HepG2 (cell line): Measurements from ENCODE around the gene UBE2O. TPM values are rescaled to one million over a fixed set of nuclear protein-coding genes. Genes with fewer than 3 reads are reported as not detected.

Experiments used
- ATAC-seq: fragments of 200-7000 bp; cut with Tn5 transposase; 3 replicates; pipeline ENCODE4 v1.9.1; 2020; ENCODE audit warnings: mild to moderate bottlenecking, moderate library complexity
- BruUV-seq: library from RNA; stranded (reverse); fragments of 400-500 nt; replicated peaks from 2 replicates; lab custom pipeline; 2021; lab: Mats Ljungman, UMichigan
- CTCF ChIA-PET: fragments of 300-600 bp; formaldehyde crosslinking; extraction: SDS; loops from one replicate; lab custom pipeline; 2021; ENCODE audit warnings: low total read pairs, inconsistent platforms, low intra/inter-chr PET ratio; lab: Yijun Ruan, JAX
- POLR2A ChIA-PET: fragments of 350-600 bp; sonication (Branson Sonifier 250); formaldehyde crosslinking; loops from one replicate; lab custom pipeline; 2020; ENCODE audit warnings: antibody characterized with exemption, inconsistent platforms; lab: Yijun Ruan, JAX
- DNase-seq: peaks from one replicate; pipeline ENCODE4 v3.0.0-alpha.2; 2015; ENCODE audit warnings: low spot score
- FAIRE-seq: peaks from 3 replicates; lab custom pipeline; 2011; peaks lifted over from hg19 to GRCh38; lab: Jason Lieb, UNC
- H2AFZ ChIP-seq: one replicate; pipeline ENCODE4 v1.6.1; 2011; ENCODE audit warnings: low read length, inconsistent platforms
- H3K27ac ChIP-seq: fragments of 300-600 bp; 3 replicates; pipeline ENCODE4 v1.8.0; 2011; ENCODE audit warnings: mixed run types, mild to moderate bottlenecking, mixed read lengths, low read length, inconsistent platforms; ENCODE audit not compliant: insufficient read depth; ENCODE audit errors: extremely low read length
- H3K27me3 ChIP-seq, 2 experiments: fragments of 200-600 bp in 1 of 2; 2 replicates in 1 of 2; 3 replicates in 1 of 2; pipeline versions ENCODE4 v1.6.0 to v1.8.0; 2011; ENCODE audit warnings: low read length in 2 of 2, mild to moderate bottlenecking in 2 of 2, moderate library complexity in 2 of 2, inconsistent platforms in 1 of 2; ENCODE audit not compliant: insufficient read depth in 2 of 2, control insufficient read depth in 1 of 2
- H3K36me3 ChIP-seq, 2 experiments: fragments of 200-600 bp in 1 of 2; replicated peaks in 1 of 2; 2 replicates in 1 of 2; 3 replicates in 1 of 2; pipeline versions ENCODE4 v1.5.1 to v1.8.0; 2011; ENCODE audit warnings: low read length in 2 of 2, inconsistent platforms in 1 of 2; ENCODE audit not compliant: insufficient read depth in 2 of 2, control insufficient read depth in 1 of 2
- H3K4me1 ChIP-seq: 2 replicates; pipeline ENCODE4 v1.5.1; 2012; ENCODE audit warnings: low read length, inconsistent platforms; ENCODE audit not compliant: insufficient read depth
- H3K4me2 ChIP-seq: 2 replicates; pipeline ENCODE4 v1.6.0; 2011; ENCODE audit warnings: low read depth, low read length, inconsistent platforms
- H3K4me3 ChIP-seq, 3 experiments: fragments of 200-600 bp in 1 of 3; sonication (generic), shearing (Covaris generic) in 1 of 3; replicated peaks in 1 of 3; 2 replicates each; pipeline ENCODE4 v1.5.1; 2011 to 2016; ENCODE audit warnings: low read length in 3 of 3, inconsistent platforms in 2 of 3, low read depth in 2 of 3, mild to moderate bottlenecking in 2 of 3, control low read depth in 1 of 3, mixed read lengths in 1 of 3; ENCODE audit not compliant: insufficient read depth in 1 of 3
- H3K79me2 ChIP-seq: one replicate; pipeline ENCODE4 v1.6.1; 2011; ENCODE audit warnings: low read length, inconsistent platforms; ENCODE audit not compliant: insufficient read depth
- H3K9ac ChIP-seq: 2 replicates; pipeline ENCODE4 v1.6.0; 2011; ENCODE audit warnings: mild to moderate bottlenecking, low read depth, low read length, inconsistent platforms; ENCODE audit not compliant: insufficient read depth
- H3K9me3 ChIP-seq: 2 replicates; pipeline ENCODE4 v1.5.1; 2012; ENCODE audit warnings: mild to moderate bottlenecking, low read length
- H4K20me1 ChIP-seq: 2 replicates; pipeline ENCODE4 v1.6.0; 2011; ENCODE audit warnings: inconsistent platforms, mild to moderate bottlenecking, low read length, moderate library complexity; ENCODE audit not compliant: insufficient read depth
- AGO2 ChIP-seq: fragments of 200-400 bp; formaldehyde crosslinking; optimal IDR thresholded peaks from 2 replicates; pipeline ENCODE3; 2017; ENCODE audit warnings: mild to moderate bottlenecking, low read depth, low read length, moderate library complexity
- AKAP8 ChIP-seq: sonication (generic); formaldehyde crosslinking; IDR thresholded peaks from 2 replicates; pipeline ENCODE4 v1.5.1; 2020; ENCODE audit warnings: mild to moderate bottlenecking, missing genetic modification reagents
- IRX3 ChIP-seq: sonication (generic); formaldehyde crosslinking; IDR thresholded peaks from 2 replicates; pipeline ENCODE4 v1.8.1; 2023; ENCODE audit warnings: mild to moderate bottlenecking, low read depth, missing genetic modification reagents, borderline replicate concordance
- ONECUT2 ChIP-seq: sonication (generic); formaldehyde crosslinking; IDR thresholded peaks from 2 replicates; pipeline ENCODE4 v1.4.0; 2020; ENCODE audit warnings: missing genetic modification reagents
- POLR2A ChIP-seq, 2 experiments: IDR thresholded peaks; 2 replicates each; pipeline ENCODE4 v1.6.1; 2011; ENCODE audit warnings: low read depth in 2 of 2, low read length in 2 of 2, mild to moderate bottlenecking in 1 of 2, moderate library complexity in 1 of 2; ENCODE audit not compliant: insufficient read depth in 1 of 2
- RBM22 ChIP-seq: fragments of 200-400 bp; formaldehyde crosslinking; optimal IDR thresholded peaks from 2 replicates; pipeline ENCODE3; 2017; ENCODE audit warnings: mild to moderate bottlenecking, low read length, moderate library complexity
- SAP130 ChIP-seq: IDR thresholded peaks from 2 replicates; pipeline ENCODE4 v1.6.1; 2016; ENCODE audit warnings: low read depth
- SRY ChIP-seq: sonication (generic); formaldehyde crosslinking; IDR thresholded peaks from 2 replicates; pipeline ENCODE4 v1.8.0; 2022; ENCODE audit warnings: mild to moderate bottlenecking, missing genetic modification reagents
- ZNF354B ChIP-seq: sonication (generic); formaldehyde crosslinking; IDR thresholded peaks from 2 replicates; pipeline ENCODE4 v1.8.0; 2022; ENCODE audit warnings: mild to moderate bottlenecking, missing genetic modification reagents
- ZNF747 ChIP-seq: sonication (generic); formaldehyde crosslinking; IDR thresholded peaks from 2 replicates; pipeline ENCODE4 v1.8.1; 2023; ENCODE audit warnings: missing genetic modification reagents, mild to moderate bottlenecking, borderline replicate concordance
- ZNF75D ChIP-seq: sonication (generic); formaldehyde crosslinking; IDR thresholded peaks from 2 replicates; pipeline ENCODE4 v1.8.1; 2023; ENCODE audit warnings: missing genetic modification reagents, mild to moderate bottlenecking, borderline replicate concordance
- WGBS: methylation state at CpG from one replicate; pipeline ENCODE4 v1.1.6; 2017; ENCODE audit warnings: low lambda C conversion rate; 5-methylcytosine and 5-hydroxymethylcytosine counted together
- in situ Hi-C: cut with HindIII; loops from 2 replicates; pipeline ENCODE4 v1.10.0; 2017; ENCODE audit warnings: low pct_unique_long_range_greater_than_20kb; ENCODE audit not compliant: extremely low pct_ligation_motif_present
- intact Hi-C: fragments of 100-400 bp; cut with micrococcal nuclease; formaldehyde crosslinking; loops from one replicate; pipeline ENCODE4 v1.10.0; 2022; ENCODE audit not compliant: unreplicated experiment
- polyA plus RNA-seq, 8 experiments: library from polyadenylated mRNA; depleted of rRNA in 3 of 8; stranded (reverse) in 7 of 8; unstranded in 1 of 8; fragments of >200 nt; fragmentation: Illumina TruSeq in 4 of 8; extraction: Trizol in 4 of 8; gene quantifications; 2 replicates each; pipeline versions ENCODE4 v1.2.1 to v1.2.3, GENCODE V29; 2011 to 2016; ENCODE audit warnings: low read depth in 4 of 8, missing spikeins in 1 of 8, mixed read lengths in 1 of 8; ENCODE audit not compliant: insufficient read depth in 1 of 8
- total RNA-seq, 5 experiments: library from RNA; depleted of rRNA; stranded (reverse); fragments of >200 nt; fragmentation: Illumina TruSeq; extraction: Trizol; gene quantifications; 2 replicates each; pipeline ENCODE4 v1.2.3, GENCODE V29; 2016; ENCODE audit warnings: low read depth in 1 of 5
- TF ChIP-seq, protein P1 (sequence below): sonication (generic); formaldehyde crosslinking; IDR thresholded peaks from 2 replicates; pipeline ENCODE4 v1.5.0; 2020; ENCODE audit warnings: missing genetic modification reagents

The UBE2O gene
- total and polyA plus RNA-seq, 2 of the 13 experiments (the other 11 are each of a cell fraction or from before 2014, with no cell fraction given), result 21.5 to 23.5 TPM

DNA sequence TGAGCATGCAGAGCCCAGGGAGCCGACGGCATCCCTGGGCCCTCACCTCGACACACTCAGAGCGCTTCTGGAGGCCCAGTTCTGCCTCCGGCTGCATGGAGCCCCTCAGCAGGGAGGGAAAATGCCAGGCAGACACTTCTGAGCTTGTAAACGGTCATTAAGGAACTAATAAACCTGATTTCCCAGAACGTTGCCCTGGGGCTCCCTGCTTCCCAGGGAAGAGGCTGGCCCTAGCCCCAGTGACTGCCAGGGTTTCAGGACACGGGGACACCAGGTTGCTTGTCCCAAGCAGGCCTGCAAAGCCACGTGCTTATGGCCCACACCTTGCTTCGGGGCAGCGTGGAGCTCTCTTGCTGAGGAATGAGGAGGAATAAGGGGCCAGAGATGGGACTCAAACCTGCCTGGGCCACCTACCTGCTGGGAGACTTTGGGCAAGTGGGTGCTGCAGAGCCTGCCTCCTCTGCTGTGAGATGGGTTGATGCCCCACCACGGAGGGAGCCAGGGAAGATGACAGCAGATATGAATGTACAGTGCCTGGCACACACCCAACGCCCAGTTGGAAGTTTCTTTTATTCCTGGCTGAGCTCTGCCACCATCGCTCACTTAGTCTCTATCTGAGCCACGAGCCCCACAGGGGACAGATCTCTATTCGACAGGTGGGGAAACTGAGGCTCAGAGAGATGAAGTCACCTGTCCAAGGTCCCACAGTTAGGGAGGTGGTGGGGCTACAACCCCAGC is 42.9 kb upstream of the UBE2O start:
- TF ChIP-seq AKAP8 (CRISPR knock-in tag), result no peak
- TF ChIP-seq SRY (CRISPR knock-in tag), result no peak
- TF ChIP-seq ZNF354B (CRISPR knock-in tag), result 0 out of 2 replicates have a peak, but pooled peaks have one; percentile 32
- TF ChIP-seq ZNF75D (CRISPR knock-in tag), result 0 out of 2 replicates have a peak, but pooled peaks have one; percentile 31
- TF ChIP-seq SAP130, result no peak
- no peak for TF ChIP-seq ONECUT2 (CRISPR knock-in tag)
- TF ChIP-seq RBM22, result peak; percentile 13
- 0 out of 4 replicates have a peak, but pooled peaks of 1 of the 2 experiments have one; percentile 24 for TF ChIP-seq POLR2A (IDR thresholded peaks at IDR 0.05; ENCODE audit: insufficient read depth in 1 of 2, low read depth in 2 of 2, low read length in 2 of 2)
- TF ChIP-seq AGO2, result peak; percentile 59
- no peak for TF ChIP-seq ZNF747 (CRISPR knock-in tag)
- no peak for TF ChIP-seq IRX3 (CRISPR knock-in tag)
- TF ChIP-seq, protein P1, sequence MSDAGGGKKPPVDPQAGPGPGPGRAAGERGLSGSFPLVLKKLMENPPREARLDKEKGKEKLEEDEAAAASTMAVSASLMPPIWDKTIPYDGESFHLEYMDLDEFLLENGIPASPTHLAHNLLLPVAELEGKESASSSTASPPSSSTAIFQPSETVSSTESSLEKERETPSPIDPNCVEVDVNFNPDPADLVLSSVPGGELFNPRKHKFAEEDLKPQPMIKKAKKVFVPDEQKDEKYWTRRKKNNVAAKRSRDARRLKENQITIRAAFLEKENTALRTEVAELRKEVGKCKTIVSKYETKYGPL (CRISPR knock-in tag), result no peak
- no peak overlapping the region for H3K9ac ChIP-seq
- H3K36me3 ChIP-seq, result 0 out of 5 replicates have a peak, but pooled peaks cover 0 to 1% of the 10 kb centered on the region in 2 experiments
- ATAC-seq (no peak), FAIRE-seq (no peak), DNase-seq (no peak)
- ChIA-PET POLR2A (interaction anchor here (8.2 kb wide), 1 partner anchor 8 kb away, joined by 252 read pairs; no protein-coding TSS in a partner anchor), CTCF (no interaction called here)
- H3K27me3 ChIP-seq, result no peaks in the 10 kb centered on the region; a peak in 1 of 5 replicates
- H3K9me3 ChIP-seq, result no peaks in the 10 kb centered on the region
- H2AFZ ChIP-seq, result no peak overlapping the region
- intact Hi-C loops, result no loop called here
- H3K79me2 ChIP-seq, result peaks cover 28% of the 10 kb centered on the region
- no TSS peak for BruUV-seq
- H3K4me1 ChIP-seq, result peaks cover 75% of the 10 kb centered on the region
- 94% methylated on average over 13 of the region's 16 CpGs for whole genome bisulfite sequencing
- no peak overlapping the region for H3K27ac ChIP-seq
- in situ Hi-C loops, result no loop called here
- H3K4me2 ChIP-seq, result no peak overlapping the region
- H4K20me1 ChIP-seq, result peaks cover 38% of the 10 kb centered on the region; the same call in 1 of the 2 replicates
- H3K4me3 ChIP-seq, result no peak overlapping the region
